Posterior vena cava (tissue), 2 donors: ENCODE measurements around the gene ADAMTSL3. TPM values are rescaled to one million over a fixed set of nuclear protein-coding genes. Genes with fewer than 3 reads are reported as not detected.

Experiments
- total RNA-seq, 2 donors: library from RNA; stranded (reverse); fragmentation: NEBNext Ultra II Directional; extraction: Animal tissue kit (Norgen Biotek cat#: 25700); gene quantifications; one replicate each; pipeline ENCODE4 v1.2.1, GENCODE V29; 2021
- donor health status: DM: yes; HTN: yes; CAD: no.
- donor health status: DM: yes; HTN: yes; CAD: no.

The ADAMTSL3 gene
- total RNA-seq, 2 donors from 2014 or later = 13.0 to 17.4 TPM

Other genes starting within 250 kb of the ADAMTSL3 start
- gene SH3GL3, start 206.8 kb upstream of the ADAMTSL3 start, total RNA-seq = under 1 TPM in 1 of 2 donors, not detected in 1; 0.29 TPM